ENCODE results near the gene CHD5. TPM values are rescaled to one million over a fixed set of nuclear protein-coding genes. Genes with fewer than 3 reads are reported as not detected.

CHD5 gene
- total RNA-seq, 4 donors from 2014 or later = 0.04 to 0.36 (median 0.13) TPM; not detected in 1

DNA sequence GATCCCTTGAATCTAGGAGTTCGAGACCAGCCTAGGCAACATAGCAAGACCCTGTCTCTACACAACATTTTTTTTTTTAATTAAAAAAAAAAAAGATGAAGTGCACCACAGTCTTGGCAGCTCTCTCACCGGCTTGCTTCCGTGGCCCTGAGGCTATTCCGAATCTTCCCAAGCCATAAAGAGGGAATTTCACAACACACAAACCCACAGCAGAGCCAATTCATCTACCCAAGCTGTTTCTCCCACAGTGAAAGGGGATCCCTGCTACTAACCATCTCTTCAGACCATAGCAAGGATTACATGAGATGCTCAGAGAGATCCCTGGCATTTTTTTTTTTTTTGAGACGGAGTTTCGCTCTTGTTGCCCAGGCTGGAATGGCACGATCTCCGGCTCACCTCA, 8.3 kb upstream of the CHD5 start:
- H3K27ac ChIP-seq = no peak overlapping the region
- no peak for DNase-seq (ENCODE audit: low spot score in 2 of 2)
- 68% methylated on average over 8 of the region's 8 CpGs for WGBS
- H3K4me1 ChIP-seq = peaks cover 6% of the 10 kb centered on the region
- no peaks in the 10 kb centered on the region for H3K9me3 ChIP-seq
- H3K4me3 ChIP-seq = no peak overlapping the region
- no peaks in the 10 kb centered on the region for H3K27me3 ChIP-seq
- H3K36me3 ChIP-seq = peaks cover 74% of the 10 kb centered on the region
- TF ChIP-seq, protein P1, sequence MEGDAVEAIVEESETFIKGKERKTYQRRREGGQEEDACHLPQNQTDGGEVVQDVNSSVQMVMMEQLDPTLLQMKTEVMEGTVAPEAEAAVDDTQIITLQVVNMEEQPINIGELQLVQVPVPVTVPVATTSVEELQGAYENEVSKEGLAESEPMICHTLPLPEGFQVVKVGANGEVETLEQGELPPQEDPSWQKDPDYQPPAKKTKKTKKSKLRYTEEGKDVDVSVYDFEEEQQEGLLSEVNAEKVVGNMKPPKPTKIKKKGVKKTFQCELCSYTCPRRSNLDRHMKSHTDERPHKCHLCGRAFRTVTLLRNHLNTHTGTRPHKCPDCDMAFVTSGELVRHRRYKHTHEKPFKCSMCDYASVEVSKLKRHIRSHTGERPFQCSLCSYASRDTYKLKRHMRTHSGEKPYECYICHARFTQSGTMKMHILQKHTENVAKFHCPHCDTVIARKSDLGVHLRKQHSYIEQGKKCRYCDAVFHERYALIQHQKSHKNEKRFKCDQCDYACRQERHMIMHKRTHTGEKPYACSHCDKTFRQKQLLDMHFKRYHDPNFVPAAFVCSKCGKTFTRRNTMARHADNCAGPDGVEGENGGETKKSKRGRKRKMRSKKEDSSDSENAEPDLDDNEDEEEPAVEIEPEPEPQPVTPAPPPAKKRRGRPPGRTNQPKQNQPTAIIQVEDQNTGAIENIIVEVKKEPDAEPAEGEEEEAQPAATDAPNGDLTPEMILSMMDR (IDR thresholded peaks at IDR 0.05) = no peak
- no peak for TF ChIP-seq POLR2A (IDR thresholded peaks at IDR 0.05)
- no peak for TF ChIP-seq POLR2AphosphoS5 (IDR thresholded peaks at IDR 0.05)
- no peak for TF ChIP-seq EP300 (IDR thresholded peaks at IDR 0.05)

DNA sequence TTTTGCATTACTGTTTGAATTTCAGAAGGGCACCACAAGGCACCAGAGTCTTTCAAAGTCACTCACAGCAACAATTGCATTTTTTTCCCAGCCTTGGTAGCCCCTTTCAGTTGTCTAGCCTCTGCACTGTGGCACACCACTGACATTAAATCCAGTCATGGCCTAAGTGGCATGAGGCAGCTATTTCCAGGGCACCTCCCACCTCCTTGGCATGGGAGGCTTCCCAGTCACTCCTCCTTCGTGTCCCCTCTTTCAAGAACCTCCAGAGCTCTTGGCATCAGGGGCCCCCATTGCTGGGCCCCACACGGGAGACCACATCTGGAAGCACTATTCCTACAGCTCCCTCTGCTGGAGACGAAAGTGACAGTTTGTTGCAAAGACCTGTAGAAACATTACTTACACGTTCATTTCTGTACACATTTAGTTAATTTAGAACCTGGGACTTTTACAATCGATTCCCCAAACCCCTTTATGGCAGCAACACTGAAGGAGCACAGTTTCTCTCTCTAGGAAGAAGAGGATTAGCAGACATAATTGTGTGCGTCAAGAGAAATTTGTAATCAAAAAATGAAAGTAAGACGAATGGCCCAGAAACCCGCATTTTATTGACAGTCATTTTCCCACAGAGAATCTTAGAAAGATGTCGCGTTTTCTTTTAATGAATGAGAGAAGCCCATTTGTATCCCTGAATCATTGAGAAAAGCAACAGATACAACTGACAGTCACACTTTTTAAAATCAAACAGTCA, 5.7 kb upstream of the CHD5 start:
- Histone ChIP-seq H3K4me3 (no peak overlapping the region), H3K27me3 (peaks cover 1% of the 10 kb centered on the region), H3K36me3 (peaks cover 51% of the 10 kb centered on the region), H3K4me1 (peaks cover 13% of the 10 kb centered on the region), H3K27ac (no peak overlapping the region), H3K9me3 (no peaks in the 10 kb centered on the region)
- 71% methylated on average over 10 of the region's 10 CpGs for WGBS
- DNase-seq (ENCODE audit: low spot score in 2 of 2) = no peak
- TF ChIP-seq, protein P1 (IDR thresholded peaks at IDR 0.05) = no peak
- TF ChIP-seq EP300 (IDR thresholded peaks at IDR 0.05) = no peak
- no peak for TF ChIP-seq POLR2A (IDR thresholded peaks at IDR 0.05)
- no peak for TF ChIP-seq POLR2AphosphoS5 (IDR thresholded peaks at IDR 0.05)

DNA sequence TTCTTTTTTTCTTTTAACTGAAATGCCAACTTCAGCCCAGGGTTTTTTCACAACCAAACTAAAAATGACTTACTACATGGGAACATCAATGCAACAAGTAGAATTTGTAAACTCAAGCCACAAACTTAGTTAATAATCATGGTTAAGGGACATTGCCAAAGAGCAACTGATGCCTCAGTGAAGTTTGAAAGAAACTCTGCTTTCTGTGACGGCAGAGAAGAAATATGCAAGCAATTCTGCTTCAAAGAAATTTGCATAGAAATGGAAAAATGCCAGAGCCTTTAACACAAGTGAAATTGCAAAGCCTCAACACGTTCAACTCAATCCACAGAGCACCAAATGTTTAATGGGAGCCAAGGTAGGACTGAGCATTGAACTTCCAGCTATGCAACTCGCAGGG, 5.0 kb upstream of the CHD5 start:
- Histone ChIP-seq H3K27ac (no peak overlapping the region), H3K27me3 (peaks cover 8% of the 10 kb centered on the region), H3K4me3 (no peak overlapping the region), H3K4me1 (peaks cover 19% of the 10 kb centered on the region), H3K36me3 (peaks cover 44% of the 10 kb centered on the region), H3K9me3 (no peaks in the 10 kb centered on the region)
- DNase-seq (ENCODE audit: low spot score in 2 of 2) = no peak
- 48% methylated on average over 3 of the region's 3 CpGs for WGBS
- TF ChIP-seq EP300 (IDR thresholded peaks at IDR 0.05) = no peak
- TF ChIP-seq, protein P1 (IDR thresholded peaks at IDR 0.05) = no peak
- no peak for TF ChIP-seq POLR2AphosphoS5 (IDR thresholded peaks at IDR 0.05)
- no peak for TF ChIP-seq POLR2A (IDR thresholded peaks at IDR 0.05)

DNA sequence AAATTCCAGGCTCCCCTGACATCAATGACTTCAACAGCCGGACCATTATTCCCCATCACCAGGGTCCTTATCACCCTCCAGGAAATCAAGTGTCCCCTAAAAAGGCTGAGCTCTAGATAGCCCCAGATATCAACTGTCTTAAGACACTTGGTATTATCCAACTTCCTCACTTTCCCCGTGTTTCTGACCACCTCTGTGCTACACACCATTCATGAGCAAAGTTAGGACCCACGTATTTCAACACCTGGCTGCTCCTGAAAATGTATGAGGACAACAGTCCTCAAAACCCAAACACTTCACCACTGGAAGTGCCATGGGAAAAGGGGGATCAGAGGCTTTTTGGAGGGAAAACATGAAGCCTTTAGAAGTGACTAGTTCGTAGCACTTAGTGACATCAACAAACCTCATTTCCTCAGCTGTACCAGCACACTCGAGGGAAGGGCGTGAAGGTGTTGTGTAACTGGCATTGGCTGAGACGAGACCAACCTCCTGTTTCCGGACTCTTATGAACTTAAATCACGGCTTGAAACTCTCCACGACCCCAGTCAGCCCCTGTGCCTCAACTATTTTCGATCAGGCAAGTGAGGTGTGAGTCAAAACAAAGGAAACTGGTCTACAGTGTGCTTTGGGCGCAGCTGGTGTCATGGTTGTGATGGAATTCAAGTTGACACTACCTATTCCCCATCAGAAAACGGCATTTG, 4.1 kb upstream of the CHD5 start:
- H3K27ac ChIP-seq = no peak overlapping the region
- DNase-seq (ENCODE audit: low spot score in 2 of 2) = no peak
- 79% methylated on average over 13 of the region's 13 CpGs for WGBS
- peaks cover 17% of the 10 kb centered on the region for H3K27me3 ChIP-seq
- peaks cover 27% of the 10 kb centered on the region for H3K4me1 ChIP-seq
- TF ChIP-seq POLR2AphosphoS5 (IDR thresholded peaks at IDR 0.05) = no peak
- peaks cover 35% of the 10 kb centered on the region for H3K36me3 ChIP-seq
- no peak overlapping the region for H3K4me3 ChIP-seq
- no peaks in the 10 kb centered on the region for H3K9me3 ChIP-seq

DNA sequence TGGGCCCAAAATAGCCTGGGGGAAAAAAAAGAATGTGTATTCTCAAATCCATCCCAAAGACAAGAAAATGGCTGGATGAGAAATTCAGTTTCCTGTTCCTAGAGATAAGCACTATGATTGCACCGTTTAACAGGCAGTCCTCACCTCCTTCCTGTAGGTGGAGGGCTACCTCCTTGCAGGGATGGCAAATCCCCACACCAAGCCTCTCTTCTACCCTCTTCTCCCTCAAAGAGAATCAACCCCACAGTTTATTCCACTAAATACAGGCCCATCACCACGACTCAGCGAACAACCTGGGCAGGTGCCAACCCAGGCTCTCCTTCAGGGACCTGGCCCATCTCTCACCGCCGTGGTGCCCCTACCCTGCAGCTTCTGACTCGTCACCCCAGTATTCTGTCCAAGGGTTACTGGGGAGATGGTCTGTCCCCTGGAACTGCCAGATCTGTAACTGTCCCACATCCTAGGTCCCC, 3.4 kb upstream of the CHD5 start:
- Histone ChIP-seq H3K9me3 (no peaks in the 10 kb centered on the region), H3K4me1 (peaks cover 33% of the 10 kb centered on the region), H3K36me3 (peaks cover 28% of the 10 kb centered on the region), H3K27ac (no peak overlapping the region), H3K27me3 (peaks cover 24% of the 10 kb centered on the region), H3K4me3 (no peak overlapping the region)
- TF ChIP-seq EP300 (IDR thresholded peaks at IDR 0.05) (no peak), POLR2AphosphoS5 (IDR thresholded peaks at IDR 0.05) (no peak), POLR2A (IDR thresholded peaks at IDR 0.05) (no peak)
- TF ChIP-seq, protein P1 (IDR thresholded peaks at IDR 0.05) = no peak
- DNase-seq (ENCODE audit: low spot score in 2 of 2) = no peak
- WGBS = 54% methylated on average over 6 of the region's 6 CpGs
